Measurements from ENCODE around the gene CLK2.

DNA sequence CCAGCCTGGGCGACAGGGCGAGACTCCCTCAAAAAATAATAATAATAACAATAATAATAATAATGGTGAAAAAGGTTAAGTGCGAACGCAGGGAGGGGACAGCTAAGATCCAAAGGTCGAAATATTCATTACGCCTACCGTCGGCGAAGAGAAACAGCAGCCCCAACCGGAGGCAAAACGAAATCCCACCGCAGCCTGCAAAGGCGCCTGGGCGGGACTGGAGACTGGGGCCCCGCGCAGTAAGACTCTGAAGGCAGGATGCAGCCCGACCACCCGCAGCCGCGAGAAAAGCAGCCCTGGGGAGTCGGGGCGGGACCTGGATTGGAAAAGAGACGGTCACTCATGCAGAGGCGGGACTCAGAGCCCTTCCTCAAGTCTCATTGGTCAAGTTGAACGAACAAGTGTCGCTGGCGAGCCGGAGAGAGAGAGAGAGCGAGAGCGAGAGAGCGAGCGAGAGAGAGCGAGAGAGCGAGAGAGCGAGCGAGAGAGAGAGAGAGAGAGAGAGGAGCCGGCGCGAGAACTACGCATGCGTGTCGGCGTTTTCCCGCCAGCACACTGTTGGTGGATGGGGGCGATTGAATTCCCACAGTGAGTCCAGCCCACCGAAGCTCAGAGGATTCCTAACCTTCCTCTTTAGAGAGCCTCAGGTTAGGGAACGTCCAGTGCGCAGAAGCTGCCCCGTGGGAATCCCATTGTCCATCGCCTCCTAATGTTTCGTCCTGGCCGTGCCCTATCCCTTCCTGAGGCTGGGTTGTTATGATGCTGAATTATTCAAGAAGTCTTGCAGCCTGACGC is 28.7 kb downstream of the CLK2 start:
- TF ChIP-seq, protein P1, sequence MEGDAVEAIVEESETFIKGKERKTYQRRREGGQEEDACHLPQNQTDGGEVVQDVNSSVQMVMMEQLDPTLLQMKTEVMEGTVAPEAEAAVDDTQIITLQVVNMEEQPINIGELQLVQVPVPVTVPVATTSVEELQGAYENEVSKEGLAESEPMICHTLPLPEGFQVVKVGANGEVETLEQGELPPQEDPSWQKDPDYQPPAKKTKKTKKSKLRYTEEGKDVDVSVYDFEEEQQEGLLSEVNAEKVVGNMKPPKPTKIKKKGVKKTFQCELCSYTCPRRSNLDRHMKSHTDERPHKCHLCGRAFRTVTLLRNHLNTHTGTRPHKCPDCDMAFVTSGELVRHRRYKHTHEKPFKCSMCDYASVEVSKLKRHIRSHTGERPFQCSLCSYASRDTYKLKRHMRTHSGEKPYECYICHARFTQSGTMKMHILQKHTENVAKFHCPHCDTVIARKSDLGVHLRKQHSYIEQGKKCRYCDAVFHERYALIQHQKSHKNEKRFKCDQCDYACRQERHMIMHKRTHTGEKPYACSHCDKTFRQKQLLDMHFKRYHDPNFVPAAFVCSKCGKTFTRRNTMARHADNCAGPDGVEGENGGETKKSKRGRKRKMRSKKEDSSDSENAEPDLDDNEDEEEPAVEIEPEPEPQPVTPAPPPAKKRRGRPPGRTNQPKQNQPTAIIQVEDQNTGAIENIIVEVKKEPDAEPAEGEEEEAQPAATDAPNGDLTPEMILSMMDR (IDR thresholded peaks at IDR 0.05) = peak; percentile 47
- TF ChIP-seq EZH2phosphoT487 (IDR thresholded peaks at IDR 0.05) = no peak
- peak; percentile 52 for TF ChIP-seq EZH2 (IDR thresholded peaks at IDR 0.05)

Data from neural progenitor cell (in vitro differentiated cells).